ENCODE data around the gene WDR27.

Gene WDR27

DNA sequence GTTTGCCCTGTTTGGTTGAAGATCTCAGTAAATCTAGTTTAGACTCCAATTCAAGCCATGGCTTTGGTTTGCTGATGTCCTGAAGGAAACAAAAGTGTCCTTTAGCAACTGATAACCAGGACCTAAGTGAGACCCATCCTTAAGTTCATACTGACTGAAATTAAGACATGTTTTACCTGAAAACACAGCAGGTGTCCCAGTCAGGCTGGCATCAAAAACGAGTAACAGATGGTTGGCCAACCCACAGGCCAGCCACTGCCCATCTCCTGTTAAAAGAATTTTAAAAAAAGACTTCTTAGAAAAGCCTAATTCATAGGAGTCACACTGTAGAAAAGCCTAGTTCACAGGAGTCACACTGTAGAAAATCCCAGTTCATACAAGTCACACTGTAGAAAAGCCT lies 58.3 kb downstream of the WDR27 start:
- no peak overlapping the region for H3K4me3 ChIP-seq (ENCODE audit: low read depth, low read length)
- TF ChIP-seq CTCF (IDR thresholded peaks at IDR 0.05; ENCODE audit: control insufficient read depth, extremely low read depth, insufficient read depth) = no peak
- DNase-seq (ENCODE audit: low read depth) = no peak

GRCh38 chr6:169642455-169642854 lies 59.4 kb downstream of the WDR27 start:
- H3K4me3 ChIP-seq (ENCODE audit: low read depth, low read length) = no peak overlapping the region
- TF ChIP-seq CTCF (IDR thresholded peaks at IDR 0.05; ENCODE audit: control insufficient read depth, extremely low read depth, insufficient read depth) = no peak
- no peak for DNase-seq (ENCODE audit: low read depth)

- no peak for DNase-seq (ENCODE audit: low read depth)
- no peak for TF ChIP-seq CTCF (IDR thresholded peaks at IDR 0.05; ENCODE audit: control insufficient read depth, extremely low read depth, insufficient read depth)
Measured at GRCh38 chr6:169641461-169642085, 60.3 kb downstream of the WDR27 start.

GRCh38 chr6:169640983-169641382 lies 60.8 kb downstream of the WDR27 start:
- no peak overlapping the region for H3K4me3 ChIP-seq (ENCODE audit: low read depth, low read length)
- TF ChIP-seq CTCF (IDR thresholded peaks at IDR 0.05; ENCODE audit: control insufficient read depth, extremely low read depth, insufficient read depth) = no peak
- DNase-seq (ENCODE audit: low read depth) = no peak

More at GRCh38 chr6:169641461-169642085, 60.3 kb downstream of the WDR27 start:
- H3K4me3 ChIP-seq (ENCODE audit: low read depth, low read length) = no peak overlapping the region

DNA sequence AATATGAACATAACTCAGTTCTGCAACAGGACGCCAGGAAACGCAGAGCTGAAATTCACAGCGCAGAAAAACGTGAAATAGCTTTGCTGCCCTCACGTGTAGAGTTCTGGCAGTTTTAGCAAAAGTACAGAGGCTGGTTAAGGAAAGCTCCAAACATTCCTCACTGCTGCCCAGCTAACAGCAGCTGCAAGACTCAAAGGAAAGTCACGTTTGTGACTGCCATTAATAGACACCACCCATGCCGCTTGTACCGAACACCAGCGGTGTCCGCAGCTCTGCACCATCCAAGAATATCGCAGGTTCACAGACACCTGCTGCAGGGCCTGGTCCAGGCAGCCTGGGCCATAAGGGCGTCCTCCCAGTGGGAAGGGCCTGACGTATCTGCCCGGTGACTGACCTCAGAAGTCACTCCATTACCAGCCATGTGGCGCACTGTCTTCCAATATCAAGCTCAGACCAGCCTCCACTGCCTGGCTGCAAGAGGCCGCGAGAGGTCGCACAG lies 61.4 kb downstream of the WDR27 start:
- no peak for DNase-seq (ENCODE audit: low read depth)
- no peak overlapping the region for H3K4me3 ChIP-seq (ENCODE audit: low read depth, low read length)

GRCh38 chr6:169639653-169640278 lies 62.1 kb downstream of the WDR27 start:
- DNase-seq (ENCODE audit: low read depth) = no peak
- TF ChIP-seq CTCF (IDR thresholded peaks at IDR 0.05; ENCODE audit: control insufficient read depth, extremely low read depth, insufficient read depth) = 0 out of 2 replicates have a peak, but pooled peaks have one; percentile 20
- H3K4me3 ChIP-seq (ENCODE audit: low read depth, low read length) = no peak overlapping the region

More for the DNA sequence above, 61.4 kb downstream of the WDR27 start:
- TF ChIP-seq CTCF (IDR thresholded peaks at IDR 0.05; ENCODE audit: control insufficient read depth, extremely low read depth, insufficient read depth) = peak; percentile 1; the same call in 1 of the 2 replicates
